ENCODE measurements around the gene NELL2. TPM values are rescaled to one million over a fixed set of nuclear protein-coding genes. Genes with fewer than 3 reads are reported as not detected.

Gene NELL2
- total and polyA plus RNA-seq, 10 of the 15 experiments (the other 5 are each of a cell fraction or from before 2014, with no cell fraction given), result 0.27 to 2.3 (median 0.76) TPM

GRCh38 chr12:44627387-44628166 lies 248.5 kb downstream of the NELL2 start (continued):
- TF ChIP-seq, protein P1, sequence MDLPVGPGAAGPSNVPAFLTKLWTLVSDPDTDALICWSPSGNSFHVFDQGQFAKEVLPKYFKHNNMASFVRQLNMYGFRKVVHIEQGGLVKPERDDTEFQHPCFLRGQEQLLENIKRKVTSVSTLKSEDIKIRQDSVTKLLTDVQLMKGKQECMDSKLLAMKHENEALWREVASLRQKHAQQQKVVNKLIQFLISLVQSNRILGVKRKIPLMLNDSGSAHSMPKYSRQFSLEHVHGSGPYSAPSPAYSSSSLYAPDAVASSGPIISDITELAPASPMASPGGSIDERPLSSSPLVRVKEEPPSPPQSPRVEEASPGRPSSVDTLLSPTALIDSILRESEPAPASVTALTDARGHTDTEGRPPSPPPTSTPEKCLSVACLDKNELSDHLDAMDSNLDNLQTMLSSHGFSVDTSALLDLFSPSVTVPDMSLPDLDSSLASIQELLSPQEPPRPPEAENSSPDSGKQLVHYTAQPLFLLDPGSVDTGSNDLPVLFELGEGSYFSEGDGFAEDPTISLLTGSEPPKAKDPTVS (IDR thresholded peaks at IDR 0.05; ENCODE audit: low read depth, low read length), result no peak
- TF ChIP-seq RFX5 (IDR thresholded peaks at IDR 0.05; ENCODE audit: low read depth, low read length) (no peak), ELK1 (IDR thresholded peaks at IDR 0.05; ENCODE audit: low read depth, low read length) (no peak)
- TF ChIP-seq, protein P2, sequence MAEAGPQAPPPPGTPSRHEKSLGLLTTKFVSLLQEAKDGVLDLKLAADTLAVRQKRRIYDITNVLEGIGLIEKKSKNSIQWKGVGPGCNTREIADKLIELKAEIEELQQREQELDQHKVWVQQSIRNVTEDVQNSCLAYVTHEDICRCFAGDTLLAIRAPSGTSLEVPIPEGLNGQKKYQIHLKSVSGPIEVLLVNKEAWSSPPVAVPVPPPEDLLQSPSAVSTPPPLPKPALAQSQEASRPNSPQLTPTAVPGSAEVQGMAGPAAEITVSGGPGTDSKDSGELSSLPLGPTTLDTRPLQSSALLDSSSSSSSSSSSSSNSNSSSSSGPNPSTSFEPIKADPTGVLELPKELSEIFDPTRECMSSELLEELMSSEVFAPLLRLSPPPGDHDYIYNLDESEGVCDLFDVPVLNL (IDR thresholded peaks at IDR 0.05; ENCODE audit: low read depth, low read length), result no peak

DNA sequence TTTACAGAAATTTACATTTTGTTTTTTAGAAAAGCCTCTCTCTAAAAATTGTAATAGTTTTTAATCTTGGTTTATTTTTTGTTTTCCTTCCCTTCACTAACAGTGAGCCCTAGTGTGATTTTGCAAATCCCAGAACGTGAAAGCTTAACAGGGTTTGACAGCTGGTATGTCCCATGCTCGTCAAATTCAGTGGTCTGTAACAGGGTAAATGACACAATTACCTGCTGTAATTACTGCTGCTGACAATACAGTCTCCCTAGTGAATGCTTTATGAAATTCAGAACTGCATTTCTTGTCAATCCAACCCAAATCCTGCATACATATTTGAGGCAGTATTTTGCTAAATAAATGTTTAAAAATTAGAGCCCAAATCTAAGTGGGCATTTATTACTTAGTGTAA lies 249.2 kb downstream of the NELL2 start:
- in situ Hi-C loops (cut with MboI) (no loop called here), intact Hi-C loops (cut with micrococcal nuclease; ENCODE audit: unreplicated experiment) (no loop called here)
- RAD21 ChIA-PET (ENCODE audit: unreplicated experiment), result no interaction called here
- Histone ChIP-seq H3K4me1 (ENCODE audit: control insufficient read depth, insufficient read depth, low read length) (no peaks in the 10 kb centered on the region), H3K36me3 (ENCODE audit: control insufficient read depth in 2 of 2, insufficient read depth in 2 of 2, low read length in 1 of 2) (no peaks in the 10 kb centered on the region), H3K4me3 (no peak overlapping the region), H3K27me3 (replicated peaks in 1 of 2; ENCODE audit: control insufficient read depth in 2 of 2, insufficient read depth in 2 of 2, low read length in 1 of 2) (no peaks in the 10 kb centered on the region), H3K9ac (ENCODE audit: control insufficient read depth, insufficient read depth, low read length) (no peak overlapping the region), H3K4me2 (ENCODE audit: control insufficient read depth, insufficient read depth) (no peak overlapping the region), H3K27ac (ENCODE audit: control insufficient read depth, insufficient read depth) (no peak overlapping the region), H2AFZ (ENCODE audit: control insufficient read depth, low read depth, low read length) (no peak overlapping the region), H3K9me3 (replicated peaks; ENCODE audit: control insufficient read depth, insufficient read depth, low read length) (no peaks in the 10 kb centered on the region), H4K20me1 (ENCODE audit: control insufficient read depth, insufficient read depth) (no peaks in the 10 kb centered on the region), H3K79me2 (ENCODE audit: control insufficient read depth, insufficient read depth, low read length) (no peaks in the 10 kb centered on the region)
- ATAC-seq (no peak), FAIRE-seq (no peak), DNase-seq (ENCODE audit: low read depth, low spot score) (no peak)
- SMC1A ChIA-PET (ENCODE audit: uncharacterized antibody, unreplicated experiment), result interaction anchor here (1.0 to 1.3 kb wide), 2 partner anchors 9 to 24 kb away, joined by 3 read pairs; no protein-coding TSS in a partner anchor
- CTCF ChIA-PET, result no interaction called here
- WGBS (ENCODE audit: insufficient coverage, insufficient replicate concordance, low lambda C conversion rate, missing lambda C conversion rate), result 0% methylated on average over 2 of the region's 2 CpGs
- BruUV-seq (replicated peaks), result no TSS peak
- POLR2A ChIA-PET, result no interaction called here
- no peak for TF ChIP-seq POLR2A (IDR thresholded peaks at IDR 0.05; ENCODE audit: low read depth, low read length)
- no peak for TF ChIP-seq ZNF217 (IDR thresholded peaks at IDR 0.05)
- no peak for TF ChIP-seq KLF5 (IDR thresholded peaks at IDR 0.05; ENCODE audit: partially characterized antibody)
- no peak for TF ChIP-seq CREM (IDR thresholded peaks at IDR 0.05; ENCODE audit: low read depth)
- no peak for TF ChIP-seq CHD4 (IDR thresholded peaks at IDR 0.05)
- no peak for TF ChIP-seq NR2F1 (conservative IDR thresholded peaks at IDR 0.05)
- no peak for TF ChIP-seq CEBPB (IDR thresholded peaks at IDR 0.05; ENCODE audit: borderline replicate concordance in 1 of 2, low read depth in 2 of 2, low read length in 2 of 2)
- TF ChIP-seq KDM1A (IDR thresholded peaks at IDR 0.05; ENCODE audit: borderline replicate concordance), result no peak
- TF ChIP-seq, protein P3, sequence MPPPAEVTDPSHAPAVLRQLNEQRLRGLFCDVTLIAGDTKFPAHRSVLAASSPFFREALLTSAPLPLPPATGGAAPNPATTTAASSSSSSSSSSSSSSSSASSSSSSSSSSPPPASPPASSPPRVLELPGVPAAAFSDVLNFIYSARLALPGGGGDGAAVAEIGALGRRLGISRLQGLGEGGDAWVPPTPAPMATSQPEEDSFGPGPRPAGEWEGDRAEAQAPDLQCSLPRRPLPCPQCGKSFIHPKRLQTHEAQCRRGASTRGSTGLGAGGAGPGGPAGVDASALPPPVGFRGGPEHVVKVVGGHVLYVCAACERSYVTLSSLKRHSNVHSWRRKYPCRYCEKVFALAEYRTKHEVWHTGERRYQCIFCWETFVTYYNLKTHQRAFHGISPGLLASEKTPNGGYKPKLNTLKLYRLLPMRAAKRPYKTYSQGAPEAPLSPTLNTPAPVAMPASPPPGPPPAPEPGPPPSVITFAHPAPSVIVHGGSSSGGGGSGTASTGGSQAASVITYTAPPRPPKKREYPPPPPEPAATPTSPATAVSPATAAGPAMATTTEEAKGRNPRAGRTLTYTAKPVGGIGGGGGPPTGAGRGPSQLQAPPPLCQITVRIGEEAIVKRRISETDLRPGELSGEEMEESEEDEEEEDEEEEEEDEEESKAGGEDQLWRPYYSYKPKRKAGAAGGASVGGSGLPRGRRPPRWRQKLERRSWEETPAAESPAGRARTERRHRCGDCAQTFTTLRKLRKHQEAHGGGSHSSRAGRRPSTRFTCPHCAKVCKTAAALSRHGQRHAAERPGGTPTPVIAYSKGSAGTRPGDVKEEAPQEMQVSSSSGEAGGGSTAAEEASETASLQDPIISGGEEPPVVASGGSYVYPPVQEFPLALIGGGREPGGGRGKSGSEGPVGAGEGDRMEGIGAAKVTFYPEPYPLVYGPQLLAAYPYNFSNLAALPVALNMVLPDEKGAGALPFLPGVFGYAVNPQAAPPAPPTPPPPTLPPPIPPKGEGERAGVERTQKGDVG (CRISPR knock-in tag; IDR thresholded peaks at IDR 0.05), result no peak
- no peak for TF ChIP-seq ASH2L (IDR thresholded peaks at IDR 0.05; ENCODE audit: borderline replicate concordance, low read depth)
- TF ChIP-seq NFYB (IDR thresholded peaks at IDR 0.05; ENCODE audit: insufficient read depth, low read depth, low read length), result no peak
- TF ChIP-seq ZNF207 (IDR thresholded peaks at IDR 0.05; ENCODE audit: borderline replicate concordance), result no peak
- no peak for TF ChIP-seq HDAC6 (IDR thresholded peaks at IDR 0.05; ENCODE audit: unreplicated experiment)
